ENCODE results near the gene KRTAP5-5.
"Not testable (repeated sequence)": the region's sequence is repeated elsewhere in the genome, so short reads cannot be mapped to it uniquely, and the experiment has no call there.

Gene KRTAP5-5

DNA sequence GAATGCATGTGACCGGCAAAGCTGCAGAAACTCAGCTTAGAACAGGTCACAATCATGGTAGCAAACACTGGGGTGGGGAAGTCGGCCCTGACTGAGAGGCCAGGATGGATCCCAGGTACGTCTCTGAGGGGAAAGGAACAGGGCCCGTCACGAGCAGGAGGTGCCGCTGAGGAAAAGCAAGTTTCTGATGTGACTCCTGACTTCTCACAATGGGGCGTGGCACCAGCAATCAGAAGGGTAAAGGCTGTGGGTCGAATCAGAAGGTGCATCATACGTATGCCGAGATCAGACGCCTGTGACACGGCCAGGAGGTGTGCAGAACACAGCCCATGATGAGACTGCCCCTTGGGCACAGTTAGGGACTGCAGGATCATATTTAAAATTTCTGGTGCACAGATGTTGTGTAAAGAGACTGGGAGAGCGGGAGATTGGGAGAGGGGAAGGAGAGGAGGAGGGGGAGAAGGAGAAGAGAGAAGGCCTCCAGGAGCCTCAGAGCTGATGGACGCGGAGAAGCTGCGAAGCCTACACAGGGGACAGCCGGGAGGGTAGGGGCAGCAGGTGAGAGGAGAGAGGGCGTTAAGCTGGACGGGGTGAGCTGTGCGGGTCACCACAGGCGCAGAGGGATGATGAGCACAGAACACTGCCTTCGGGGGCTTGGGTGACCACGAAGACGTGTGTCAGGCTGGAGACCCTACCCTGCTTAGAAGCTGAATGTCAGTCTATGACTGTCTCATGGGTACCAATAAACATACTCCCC, 30.7 kb downstream of the KRTAP5-5 start:
- no peak for DNase-seq

- DNase-seq, result not testable (repeated sequence)
Measured at GRCh38 chr11:1661454-1662269, 32.1 kb downstream of the KRTAP5-5 start.

DNA sequence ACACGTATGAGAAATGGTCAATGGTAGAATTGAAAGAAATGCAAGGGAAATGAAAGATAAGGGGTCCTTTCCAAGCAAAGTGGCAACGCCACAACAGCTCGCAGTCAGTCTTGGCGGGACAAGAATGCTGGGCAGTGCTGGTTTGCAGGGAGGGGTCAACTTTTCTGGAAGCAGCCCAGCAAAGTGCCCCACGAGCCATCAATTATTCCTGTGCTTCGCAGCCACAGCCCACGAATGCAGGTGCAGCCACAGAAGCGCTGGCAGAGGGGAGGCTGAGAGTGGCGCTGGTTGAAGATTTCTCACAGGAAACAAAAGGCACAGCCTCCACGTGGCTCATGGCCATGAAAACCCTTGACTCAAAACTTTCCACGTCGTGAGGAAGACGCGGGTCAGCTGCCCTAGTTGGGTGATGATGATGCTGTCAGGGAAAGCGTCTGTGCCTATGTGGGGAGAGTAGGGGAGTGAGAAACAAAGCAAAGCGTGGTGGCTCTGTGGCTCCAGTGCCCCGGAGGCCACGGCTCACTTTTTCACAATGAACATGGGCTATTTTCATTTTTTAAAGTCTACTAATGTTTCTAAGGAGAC, 33.2 kb downstream of the KRTAP5-5 start:
- not testable (repeated sequence) for DNase-seq

DNA sequence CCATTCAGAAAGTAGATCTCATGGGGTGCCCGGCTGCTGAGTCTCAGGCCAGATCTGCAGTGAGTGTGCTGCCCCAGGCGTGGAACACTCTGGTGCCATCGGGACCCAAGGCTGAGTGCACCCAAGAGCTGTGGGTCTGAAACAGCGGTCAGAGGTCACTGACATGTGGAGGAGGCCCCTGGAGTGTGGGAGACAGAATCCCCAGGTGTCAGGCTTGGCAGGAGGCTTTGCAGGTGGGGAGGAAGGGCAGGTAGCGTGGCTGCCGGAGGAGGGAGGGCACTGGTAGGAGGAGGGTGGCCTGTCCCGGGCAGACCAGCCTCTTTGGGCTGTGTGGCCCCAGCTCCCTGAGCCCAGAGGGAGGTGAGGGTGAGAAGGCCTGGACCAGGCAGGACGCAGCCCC, 35.7 kb downstream of the KRTAP5-5 start:
- no peak for DNase-seq

DNA sequence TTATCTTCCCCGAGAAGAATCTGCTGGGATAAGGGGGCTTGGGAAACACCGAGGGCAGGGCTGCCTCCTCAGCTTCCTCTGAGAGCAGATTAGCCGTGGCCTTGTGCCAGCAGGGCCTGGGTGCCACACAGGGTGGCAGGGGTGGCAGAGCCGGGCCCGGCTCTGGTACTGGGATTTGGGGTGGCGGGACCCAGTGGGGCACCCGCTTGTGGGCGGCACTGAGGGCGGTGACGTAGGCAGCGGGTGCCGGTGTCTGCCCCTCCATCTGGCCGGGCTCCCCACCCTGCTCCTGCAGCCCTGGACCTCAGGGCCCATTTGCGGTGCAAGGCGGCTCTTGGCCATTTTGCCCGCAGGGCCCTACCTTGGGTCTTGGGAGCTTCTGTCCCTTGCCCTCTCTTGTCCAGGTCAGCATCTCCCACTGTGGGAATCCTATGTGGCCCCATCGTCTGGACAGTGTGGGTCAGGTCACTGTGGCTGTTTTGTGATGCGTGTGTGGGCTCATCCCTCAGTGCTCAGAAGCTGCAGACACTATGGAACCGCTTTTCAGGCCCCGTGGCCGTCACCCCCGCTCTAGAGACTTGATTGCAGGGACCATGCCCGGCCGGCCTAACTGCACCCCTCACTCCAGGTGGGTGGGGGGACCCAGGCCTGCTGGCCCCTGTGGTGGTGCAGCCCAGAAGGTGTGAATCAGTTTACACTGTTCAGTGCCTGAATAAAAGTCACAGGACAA, 37.7 kb downstream of the KRTAP5-5 start:
- no peak for DNase-seq

- DNase-seq, result no peak
Measured at GRCh38 chr11:1667906-1668305, 38.3 kb downstream of the KRTAP5-5 start.

GRCh38 chr11:1668911-1669473, 39.4 kb downstream of the KRTAP5-5 start:
- no peak for DNase-seq

GRCh38 chr11:1669546-1670218, 40.1 kb downstream of the KRTAP5-5 start:
- no peak for DNase-seq

DNA sequence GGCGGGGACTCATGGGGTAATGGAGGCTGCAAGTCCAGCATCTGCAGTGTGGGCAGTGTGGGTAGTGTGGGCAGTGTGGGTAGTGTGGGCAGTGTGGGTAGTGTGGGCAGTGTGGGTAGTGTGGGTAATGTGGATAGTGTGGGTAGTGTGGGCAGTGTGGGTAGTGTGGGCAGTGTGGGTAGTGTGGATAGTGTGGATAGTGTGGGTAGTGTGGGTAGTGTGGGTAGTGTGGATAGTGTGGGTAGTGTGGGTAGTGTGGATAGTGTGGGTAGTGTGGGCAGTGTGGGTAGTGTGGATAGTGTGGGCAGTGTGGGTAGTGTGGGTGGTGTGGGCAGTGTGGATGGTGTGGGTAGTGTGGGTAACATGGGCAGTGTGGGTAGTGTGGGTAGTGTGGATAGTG, 40.9 kb downstream of the KRTAP5-5 start:
- DNase-seq, result not testable (repeated sequence)

GRCh38 chr11:1670905-1671371, 41.4 kb downstream of the KRTAP5-5 start:
- no peak for DNase-seq

- DNase-seq, result no peak
Measured at GRCh38 chr11:1671658-1672057, 42.1 kb downstream of the KRTAP5-5 start.

GRCh38 chr11:1672613-1673350, 43.2 kb downstream of the KRTAP5-5 start:
- no peak for DNase-seq

GRCh38 chr11:1673446-1674172, 44.0 kb downstream of the KRTAP5-5 start:
- no peak for DNase-seq

GRCh38 chr11:1674173-1675131, 44.9 kb downstream of the KRTAP5-5 start:
- DNase-seq, result no peak

GRCh38 chr11:1675536-1676228, 46.1 kb downstream of the KRTAP5-5 start:
- no peak for DNase-seq

DNA sequence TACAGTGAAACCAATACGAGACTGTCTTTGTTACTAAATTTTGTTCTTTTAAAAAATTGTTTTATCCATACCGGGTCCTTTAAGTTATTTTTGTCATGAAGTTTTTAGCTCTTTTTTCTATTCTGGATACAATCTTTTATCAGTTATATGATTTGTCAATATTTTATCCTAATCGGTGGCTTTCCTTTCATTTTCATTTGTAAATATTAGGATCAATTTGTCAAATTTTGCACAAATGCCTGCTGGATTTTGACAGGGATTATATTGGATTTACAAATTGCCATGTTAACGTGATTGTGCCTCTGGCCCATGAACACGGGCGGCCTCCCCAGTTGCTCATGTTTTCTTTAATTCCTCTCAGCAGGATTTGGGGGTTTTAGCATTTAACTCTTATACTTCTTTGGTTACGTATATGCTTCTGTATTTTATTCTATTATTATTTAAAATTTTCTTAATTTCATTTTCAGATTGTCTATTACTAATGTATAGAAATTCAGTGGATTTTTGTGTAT, 46.7 kb downstream of the KRTAP5-5 start:
- DNase-seq, result no peak

- no peak for DNase-seq
Measured at GRCh38 chr11:1679881-1680280, 50.3 kb downstream of the KRTAP5-5 start.
